CD14-positive monocyte (primary cell): ENCODE measurements around the gene MPP1. TPM values are rescaled to one million over a fixed set of nuclear protein-coding genes. Genes with fewer than 3 reads are reported as not detected.

Experiments used
- DNase-seq, 3 donors: peaks; one replicate each; pipeline ENCODE4 v3.0.0-alpha.2; 2011 to 2022
- H2AFZ ChIP-seq: 2 replicates; pipeline ENCODE4 v1.6.0; 2012; ENCODE audit warnings: mild to moderate bottlenecking, low read depth, low read length, inconsistent platforms; ENCODE audit not compliant: insufficient read depth, poor library complexity, severe bottlenecking
- H3K27ac ChIP-seq, 2 donors: 1 replicate in 1 of 2; 2 replicates in 1 of 2; pipeline ENCODE4 v1.5.1; 2012 to 2013; ENCODE audit warnings: low read length in 2 of 2, control low read depth in 1 of 2, inconsistent platforms in 1 of 2, low read depth in 1 of 2, mild to moderate bottlenecking in 1 of 2
- H3K27me3 ChIP-seq, 2 donors: one replicate each; pipeline versions ENCODE4 v1.6.0 to v1.6.1; 2011 to 2013; ENCODE audit warnings: low read length in 2 of 2; ENCODE audit not compliant: control insufficient read depth in 2 of 2, insufficient read depth in 2 of 2
- H3K36me3 ChIP-seq, 2 donors: replicated peaks in 1 of 2; 1 replicate in 1 of 2; 2 replicates in 1 of 2; pipeline versions ENCODE4 v1.5.1 to v1.6.1; 2012 to 2013; ENCODE audit warnings: low read length in 2 of 2, control low read depth in 1 of 2, inconsistent platforms in 1 of 2, mild to moderate bottlenecking in 1 of 2; ENCODE audit not compliant: insufficient read depth in 2 of 2, control insufficient read depth in 1 of 2
- H3K4me1 ChIP-seq, 2 donors: 1 replicate in 1 of 2; 2 replicates in 1 of 2; pipeline versions ENCODE4 v1.5.1 to v1.6.1; 2012 to 2013; ENCODE audit warnings: low read length in 2 of 2, control low read depth in 1 of 2, inconsistent platforms in 1 of 2, mild to moderate bottlenecking in 1 of 2, moderate library complexity in 1 of 2; ENCODE audit not compliant: insufficient read depth in 2 of 2, control insufficient read depth in 1 of 2
- H3K4me2 ChIP-seq: replicated peaks from 2 replicates; pipeline ENCODE3; 2012; ENCODE audit warnings: low read length, moderate library complexity, mild to moderate bottlenecking; ENCODE audit not compliant: poor library complexity, severe bottlenecking; ENCODE audit errors: extremely low read depth
- H3K4me3 ChIP-seq, 3 experiments: fragments of 200-600 bp in 1 of 3; sonication (generic) in 1 of 3; replicated peaks in 1 of 3; 1 replicate in 2 of 3; 2 replicates in 1 of 3; pipeline ENCODE4 v1.5.1; 2011 to 2013; ENCODE audit warnings: low read length in 3 of 3, mild to moderate bottlenecking in 3 of 3, control low read depth in 2 of 3, low read depth in 2 of 3, inconsistent platforms in 1 of 3, moderate library complexity in 1 of 3
- H3K79me2 ChIP-seq: 2 replicates; pipeline ENCODE4 v1.6.0; 2012; ENCODE audit warnings: mild to moderate bottlenecking, control low read depth, inconsistent platforms, low read length, moderate library complexity; ENCODE audit not compliant: insufficient read depth
- H3K9ac ChIP-seq: 2 replicates; pipeline ENCODE4 v1.6.0; 2017; ENCODE audit warnings: low read length, mild to moderate bottlenecking; ENCODE audit not compliant: insufficient read depth, poor library complexity, severe bottlenecking
- H3K9me3 ChIP-seq, 2 donors: replicated peaks in 1 of 2; 1 replicate in 1 of 2; 2 replicates in 1 of 2; pipeline versions ENCODE4 v1.5.1 to v1.6.1; 2012 to 2013; ENCODE audit warnings: low read length in 2 of 2, control low read depth in 1 of 2; ENCODE audit not compliant: control insufficient read depth in 1 of 2, insufficient read depth in 1 of 2
- H4K20me1 ChIP-seq: 2 replicates; pipeline ENCODE4 v1.6.0; 2012; ENCODE audit warnings: mild to moderate bottlenecking, low read length, control low read depth, moderate library complexity; ENCODE audit not compliant: insufficient read depth
- H3K27ac Mint-ChIP-seq, 7 donors: one replicate each; pipeline ENCODE4 v1.8.0; 2020; ENCODE audit warnings: mild to moderate bottlenecking in 7 of 7, mixed read lengths in 7 of 7, moderate library complexity in 6 of 7, inconsistent platforms in 2 of 7
- H3K27me3 Mint-ChIP-seq, 3 donors: one replicate each; pipeline ENCODE4 v1.8.0; 2021 to 2022; ENCODE audit warnings: low read depth in 3 of 3, mild to moderate bottlenecking in 3 of 3, mixed read lengths in 3 of 3, moderate library complexity in 3 of 3, inconsistent platforms in 1 of 3
- H3K36me3 Mint-ChIP-seq, 2 donors: one replicate each; pipeline ENCODE4 v1.8.0; 2020; ENCODE audit warnings: mixed read lengths in 2 of 2, inconsistent platforms in 1 of 2, mild to moderate bottlenecking in 1 of 2
- H3K4me1 Mint-ChIP-seq: one replicate; pipeline ENCODE4 v1.8.0; 2020; ENCODE audit warnings: mild to moderate bottlenecking, mixed read lengths
- H3K4me3 Mint-ChIP-seq, 2 donors: one replicate each; pipeline ENCODE4 v1.8.0; 2020; ENCODE audit warnings: mild to moderate bottlenecking in 2 of 2, mixed read lengths in 2 of 2, moderate library complexity in 1 of 2
- H3K9me3 Mint-ChIP-seq, 7 donors: one replicate each; pipeline ENCODE4 v1.8.0; 2020 to 2022; ENCODE audit warnings: mixed read lengths in 7 of 7, mild to moderate bottlenecking in 6 of 7, moderate library complexity in 6 of 7, inconsistent platforms in 2 of 7
- WGBS: methylation state at CpG from one replicate; pipeline ENCODE4 v1.1.5; 2013; ENCODE audit warnings: missing lambda C conversion rate; ENCODE audit not compliant: insufficient coverage; 5-methylcytosine and 5-hydroxymethylcytosine counted together
- intact Hi-C, 2 donors: fragments of 100-400 bp; cut with micrococcal nuclease; formaldehyde crosslinking; loops; one replicate each; pipeline versions ENCODE4 v1.15.0 to v1.15.1; 2023
- polyA plus RNA-seq, 3 donors: library from polyadenylated mRNA; depleted of rRNA in 1 of 3; unstranded in 2 of 3; stranded (reverse) in 1 of 3; fragments of 300-500 nt in 2 of 3; fragments of >200 nt in 1 of 3; fragmentation: Illumina TruSeq in 2 of 3; gene quantifications; 1 replicate in 2 of 3; 2 replicates in 1 of 3; pipeline ENCODE4 v1.2.3, GENCODE V29; 2012 to 2021
- TF ChIP-seq, protein P1 (sequence below): fragments of 200-600 bp; IDR thresholded peaks from one replicate; pipeline ENCODE4 v1.8.0; 2022; ENCODE audit warnings: antibody characterized with exemption, mild to moderate bottlenecking

MPP1 gene
- polyA plus RNA-seq, 3 donors = 120 to 139 (median 135) TPM

GRCh38 chrX:154751203-154751668 lies 54.0 kb downstream of the MPP1 start:
- peaks cover 29 to 32% of the 10 kb centered on the region in 2 donors for H3K4me1 ChIP-seq
- TF ChIP-seq, protein P1, sequence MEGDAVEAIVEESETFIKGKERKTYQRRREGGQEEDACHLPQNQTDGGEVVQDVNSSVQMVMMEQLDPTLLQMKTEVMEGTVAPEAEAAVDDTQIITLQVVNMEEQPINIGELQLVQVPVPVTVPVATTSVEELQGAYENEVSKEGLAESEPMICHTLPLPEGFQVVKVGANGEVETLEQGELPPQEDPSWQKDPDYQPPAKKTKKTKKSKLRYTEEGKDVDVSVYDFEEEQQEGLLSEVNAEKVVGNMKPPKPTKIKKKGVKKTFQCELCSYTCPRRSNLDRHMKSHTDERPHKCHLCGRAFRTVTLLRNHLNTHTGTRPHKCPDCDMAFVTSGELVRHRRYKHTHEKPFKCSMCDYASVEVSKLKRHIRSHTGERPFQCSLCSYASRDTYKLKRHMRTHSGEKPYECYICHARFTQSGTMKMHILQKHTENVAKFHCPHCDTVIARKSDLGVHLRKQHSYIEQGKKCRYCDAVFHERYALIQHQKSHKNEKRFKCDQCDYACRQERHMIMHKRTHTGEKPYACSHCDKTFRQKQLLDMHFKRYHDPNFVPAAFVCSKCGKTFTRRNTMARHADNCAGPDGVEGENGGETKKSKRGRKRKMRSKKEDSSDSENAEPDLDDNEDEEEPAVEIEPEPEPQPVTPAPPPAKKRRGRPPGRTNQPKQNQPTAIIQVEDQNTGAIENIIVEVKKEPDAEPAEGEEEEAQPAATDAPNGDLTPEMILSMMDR = no peak
- H3K79me2 ChIP-seq = peaks cover 43% of the 10 kb centered on the region
- H3K9ac ChIP-seq = peak overlapping the region; percentile 63
- no peaks in the 10 kb centered on the region for H3K36me3 ChIP-seq
- H3K4me3 Mint-ChIP-seq = peak overlapping the region; percentile 86 to 89
- H3K27me3 ChIP-seq = no peaks in the 10 kb centered on the region
- peak overlapping the region; percentile 84 for H3K4me2 ChIP-seq
- peak overlapping the region; percentile 64 for H2AFZ ChIP-seq
- H3K4me3 ChIP-seq = peak overlapping the region; percentile 56 to 73 (median 61)
- H3K4me1 Mint-ChIP-seq = peaks cover 35% of the 10 kb centered on the region
- WGBS = 0% methylated on average over 6 of the region's 20 CpGs
- no peaks in the 10 kb centered on the region for H3K36me3 Mint-ChIP-seq
- H3K27ac ChIP-seq = peak overlapping the region; percentile 56 to 71
- peaks cover 9% of the 10 kb centered on the region for H4K20me1 ChIP-seq
- H3K9me3 Mint-ChIP-seq = peaks cover 0 to 4% (median 0%) of the 10 kb centered on the region in 7 donors
- H3K9me3 ChIP-seq = no peaks in the 10 kb centered on the region
- H3K27me3 Mint-ChIP-seq = peaks cover 0 to 4% (median 0%) of the 10 kb centered on the region in 3 donors
- DNase-seq = peak in 2 of 3 donors; percentile 27 to 32
- intact Hi-C loops = loop anchor here in 1 of 2 donors (5.0 kb wide), 1 partner anchor 34 kb away; no protein-coding TSS in a partner anchor
- H3K27ac Mint-ChIP-seq = peak overlapping the region; percentile 39 to 93 (median 88)

DNA sequence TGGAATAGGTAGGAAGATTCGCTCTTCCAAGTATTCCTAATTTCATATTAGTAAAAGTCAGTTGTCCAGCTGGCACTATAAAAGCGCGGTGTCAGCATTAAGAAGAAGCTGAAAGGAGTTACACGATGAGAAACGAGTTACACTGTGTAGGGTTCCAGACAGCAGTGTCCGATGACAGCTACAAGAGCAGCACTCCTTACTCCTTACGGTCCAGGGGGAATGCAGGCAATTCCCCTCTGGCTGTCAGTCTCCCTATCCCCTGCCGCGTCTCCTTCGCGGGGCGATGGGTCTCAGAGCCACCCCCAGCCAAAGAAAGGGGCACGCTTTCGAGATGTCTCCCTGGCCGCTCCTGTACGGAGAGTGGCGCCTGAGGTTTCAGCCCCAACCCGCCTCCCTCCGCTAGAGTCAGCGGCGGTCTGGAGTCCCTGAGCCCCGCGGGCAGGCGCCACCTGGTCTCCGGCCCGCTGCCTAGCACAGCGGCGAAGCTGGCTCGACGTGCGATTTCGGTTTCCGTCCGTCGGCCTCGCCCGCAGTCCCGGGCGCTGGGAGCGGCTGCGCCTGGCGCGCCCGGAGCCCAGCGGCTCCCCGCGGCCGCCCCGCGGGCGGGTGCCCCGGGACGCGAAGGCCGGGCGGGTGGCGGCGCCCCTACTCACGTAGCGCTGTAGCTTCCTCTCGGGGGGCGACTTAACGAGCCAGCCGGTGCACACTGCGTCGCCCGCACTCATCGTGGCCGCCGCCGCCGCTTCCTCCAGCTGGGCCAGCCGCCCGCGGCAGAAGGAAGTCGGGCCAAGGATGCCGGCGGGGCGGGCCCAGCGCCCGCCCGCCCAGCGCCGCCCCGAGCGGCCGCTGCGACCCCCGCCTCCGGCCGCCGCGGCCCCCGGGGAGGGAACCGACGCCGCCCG lies 54.7 kb downstream of the MPP1 start, which contains the start of gene GAB3:
GAB3 (minus strand) TSS at position 777 of the 902 bp plus-strand sequence; CDS start at position 725, 52 bp downstream.
- Histone ChIP-seq H3K4me3 (peak within 1 kb of the TSS; percentile 56 to 82 (median 80)), H4K20me1 (peaks cover 9% of the 10 kb centered on the region), H3K27me3 (no peaks in the 10 kb centered on the region), H3K4me2 (peak within 1 kb of the TSS; percentile 84), H2AFZ (peak within 1 kb of the TSS; percentile 76), H3K9ac (peak within 1 kb of the TSS; percentile 77), H3K27ac (peak within 1 kb of the TSS; percentile 76 to 86), H3K4me1 (peaks cover 32 to 36% of the 10 kb centered on the region in 2 donors), H3K79me2 (peaks cover 50% of the 10 kb centered on the region), H3K9me3 (no peaks in the 10 kb centered on the region), H3K36me3 (no peaks in the 10 kb centered on the region)
- Mint-ChIP-seq H3K27me3 (peaks cover 0 to 4% (median 0%) of the 10 kb centered on the region in 3 donors), H3K27ac (peak within 1 kb of the TSS; percentile 69 to 93 (median 88)), H3K4me1 (peaks cover 38% of the 10 kb centered on the region), H3K36me3 (no peaks in the 10 kb centered on the region), H3K4me3 (peak within 1 kb of the TSS; percentile 86 to 90), H3K9me3 (peaks cover 0 to 4% (median 0%) of the 10 kb centered on the region in 7 donors)
- peak in 2 of 3 donors; percentile 38 to 45 for DNase-seq
- intact Hi-C loops = loop anchor here in 1 of 2 donors (5.0 kb wide), 1 partner anchor 33 kb away; no protein-coding TSS in a partner anchor
- under 1% methylated on average over 58 of the region's 98 CpGs for WGBS
- TF ChIP-seq, protein P1 = no peak
